Stimulated activated memory B cell treated with anti-CD40 and anti-IgM and Interleukin-4, amounts not matched to agents 10 μg/mL and 1 μg/mL and 100 μg/mL, for 72 hours (primary cell): ENCODE data around the gene UBN2.
A peak's percentile ranks its signal among the peaks of the same experiment; 100 is the strongest.
"Not testable (repeated sequence)": the region's sequence is repeated elsewhere in the genome, so short reads cannot be mapped to it uniquely, and the experiment has no call there.

ENCODE experiments used
- ATAC-seq: fragments of 150-1000 bp; cut with Tn5 transposase; 2 replicates; pipeline ENCODE4 v1.10.0; 2021
- H3K27ac Mint-ChIP-seq: one replicate; pipeline ENCODE4 v1.8.0; 2022; ENCODE audit warnings: mild to moderate bottlenecking, mixed read lengths
- H3K27me3 Mint-ChIP-seq: one replicate; pipeline ENCODE4 v1.8.0; 2022; ENCODE audit warnings: mixed read lengths
- H3K36me3 Mint-ChIP-seq: one replicate; pipeline ENCODE4 v1.8.0; 2022; ENCODE audit warnings: mixed read lengths
- H3K4me1 Mint-ChIP-seq: one replicate; pipeline ENCODE4 v1.8.0; 2022; ENCODE audit warnings: mixed read lengths
- H3K4me3 Mint-ChIP-seq: one replicate; pipeline ENCODE4 v1.8.0; 2022; ENCODE audit warnings: mild to moderate bottlenecking, moderate library complexity, mixed read lengths
- H3K9me3 Mint-ChIP-seq: one replicate; pipeline ENCODE4 v1.8.0; 2022; ENCODE audit warnings: mixed read lengths

UBN2 gene

DNA sequence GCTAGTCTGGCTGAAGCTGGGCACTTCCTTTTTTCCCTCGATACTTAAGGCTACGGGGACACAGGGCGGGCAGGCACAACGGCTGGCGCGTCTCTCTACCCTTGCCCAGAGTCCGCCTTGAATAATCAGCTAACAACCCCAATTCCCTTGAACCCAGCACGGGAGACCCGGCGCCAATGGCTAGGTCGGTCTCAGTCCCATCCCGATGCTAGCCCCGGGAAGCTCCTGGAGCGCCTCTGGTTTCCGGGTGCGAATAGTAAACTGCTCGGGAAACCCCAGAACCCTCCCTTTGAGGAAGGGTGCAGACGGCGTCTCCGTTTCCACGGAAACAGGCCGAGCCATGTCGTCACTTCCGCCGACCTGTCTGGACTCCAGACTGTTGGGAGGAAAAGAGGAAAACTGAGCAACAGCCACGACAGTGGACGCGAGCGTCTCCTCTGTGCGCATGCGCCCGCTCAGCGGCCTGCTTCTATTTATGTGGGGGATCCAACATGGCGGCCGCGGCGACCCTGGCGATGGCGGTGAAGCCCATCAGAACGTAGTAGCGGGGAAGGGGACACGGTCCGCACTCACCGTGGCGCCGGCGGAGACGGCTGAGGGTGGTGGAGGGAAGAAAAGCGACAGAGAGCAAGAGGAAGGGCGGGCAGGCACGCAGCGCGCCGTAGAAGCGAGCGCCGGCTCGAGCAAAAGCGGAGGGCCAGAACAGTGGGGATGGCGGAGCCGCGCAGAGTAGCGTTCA lies at the start of gene UBN2:
TSS of gene UBN2 (plus strand) at position 464 of the 739 bp plus-strand sequence. CDS start at position 712, 248 bp downstream.
- H3K27ac Mint-ChIP-seq = peak within 1 kb of the TSS; percentile 83
- peak within 1 kb of the TSS; percentile 93 for H3K4me3 Mint-ChIP-seq
- peak; percentile 97 for ATAC-seq
- H3K9me3 Mint-ChIP-seq = no peaks in the 10 kb centered on the region
- peaks cover 20% of the 10 kb centered on the region for H3K4me1 Mint-ChIP-seq
- peaks cover 5% of the 10 kb centered on the region for H3K36me3 Mint-ChIP-seq
- H3K27me3 Mint-ChIP-seq = no peaks in the 10 kb centered on the region

DNA sequence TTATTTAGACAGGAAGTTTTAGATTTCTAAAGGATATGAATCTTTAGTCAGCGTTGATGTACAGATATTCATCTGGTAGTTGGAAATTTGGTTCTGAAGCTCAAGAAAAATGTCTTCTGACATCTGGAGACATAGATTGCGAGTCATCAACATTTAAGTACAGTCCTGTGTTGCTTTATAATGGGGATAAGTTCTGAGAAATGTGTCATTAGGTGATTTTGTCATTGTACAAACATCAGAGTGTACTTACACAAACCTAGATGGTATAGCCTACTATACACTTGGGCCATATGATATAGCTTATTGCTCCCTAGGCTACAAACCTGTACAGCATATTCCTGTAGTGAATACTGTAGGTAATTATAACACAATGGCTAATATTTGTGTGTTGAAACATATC lies 49.6 kb upstream of the UBN2 start:
- no peaks in the 10 kb centered on the region for H3K4me1 Mint-ChIP-seq
- H3K9me3 Mint-ChIP-seq = no peaks in the 10 kb centered on the region
- no peak for ATAC-seq
- H3K27me3 Mint-ChIP-seq = no peaks in the 10 kb centered on the region
- H3K4me3 Mint-ChIP-seq = no peak overlapping the region
- no peak overlapping the region for H3K27ac Mint-ChIP-seq
- peaks cover 39% of the 10 kb centered on the region for H3K36me3 Mint-ChIP-seq

DNA sequence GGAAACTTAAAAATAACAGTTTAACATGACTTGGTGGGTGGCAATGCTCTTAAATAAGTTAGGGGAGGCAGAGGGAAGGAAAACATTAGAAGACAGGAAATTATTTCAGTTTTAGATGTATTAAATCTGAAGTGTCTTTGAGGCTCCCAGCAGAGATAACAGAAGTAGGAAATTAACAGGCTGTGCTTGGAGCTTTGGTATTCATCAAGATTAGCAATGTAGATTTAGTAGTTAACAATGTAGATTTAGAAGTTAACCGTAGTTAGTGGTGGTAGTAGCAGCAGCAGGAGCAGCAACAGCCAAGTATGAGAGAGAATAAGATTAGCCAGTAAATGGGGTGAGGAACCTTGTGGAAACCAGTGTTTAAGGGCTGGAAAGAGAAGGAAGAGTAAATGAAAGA lies 48.7 kb upstream of the UBN2 start:
- Mint-ChIP-seq H3K27ac (no peak overlapping the region), H3K4me1 (no peaks in the 10 kb centered on the region), H3K9me3 (no peaks in the 10 kb centered on the region), H3K36me3 (peaks cover 39% of the 10 kb centered on the region), H3K4me3 (no peak overlapping the region), H3K27me3 (no peaks in the 10 kb centered on the region)
- ATAC-seq = no peak

DNA sequence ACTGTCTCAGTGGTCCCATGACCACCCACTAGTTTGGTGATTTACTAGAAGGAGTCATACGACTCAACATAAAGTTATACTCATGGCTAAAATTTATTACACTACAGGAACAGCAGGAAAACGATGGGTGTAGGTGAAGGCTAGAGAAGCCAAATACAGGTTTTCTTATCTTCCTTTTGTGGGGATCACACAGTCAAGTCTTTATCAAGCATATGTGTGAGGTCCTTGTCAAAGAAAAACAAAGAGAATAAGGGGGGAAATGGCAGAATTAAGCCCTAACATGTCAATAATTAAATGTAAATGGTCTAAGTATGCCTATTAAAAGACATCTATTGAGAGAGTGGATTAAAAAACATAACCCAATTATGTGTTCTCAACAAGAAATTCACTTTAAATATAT lies 47.8 kb upstream of the UBN2 start:
- Mint-ChIP-seq H3K27me3 (no peaks in the 10 kb centered on the region), H3K36me3 (peaks cover 39% of the 10 kb centered on the region), H3K9me3 (no peaks in the 10 kb centered on the region), H3K4me3 (no peak overlapping the region), H3K27ac (no peak overlapping the region), H3K4me1 (no peaks in the 10 kb centered on the region)
- ATAC-seq = no peak

DNA sequence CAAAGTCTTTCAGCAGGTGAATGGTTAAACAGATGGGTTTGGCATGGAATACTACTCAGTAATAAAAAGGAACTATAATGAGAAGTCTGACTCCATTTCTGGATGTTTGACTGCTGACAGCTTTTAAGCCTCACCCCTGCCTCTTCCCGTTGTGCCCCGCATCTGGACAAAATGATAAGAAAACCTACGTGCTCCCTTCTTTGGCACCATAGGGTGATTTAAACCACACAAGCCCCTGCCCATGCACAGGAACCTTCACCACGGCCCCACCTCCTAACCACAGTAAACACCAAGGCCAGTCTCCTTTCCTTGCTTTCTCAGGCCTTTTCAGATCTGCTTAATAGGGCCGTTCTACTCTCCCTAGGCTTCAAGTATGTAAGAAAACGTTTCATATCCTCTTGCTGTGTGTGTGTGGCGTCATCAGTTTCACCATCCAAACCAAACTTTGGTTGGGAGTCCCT lies 47.1 kb upstream of the UBN2 start:
- Mint-ChIP-seq H3K4me1 (no peaks in the 10 kb centered on the region), H3K4me3 (no peak overlapping the region), H3K9me3 (no peaks in the 10 kb centered on the region), H3K36me3 (peaks cover 39% of the 10 kb centered on the region), H3K27ac (no peak overlapping the region), H3K27me3 (no peaks in the 10 kb centered on the region)
- no peak for ATAC-seq

DNA sequence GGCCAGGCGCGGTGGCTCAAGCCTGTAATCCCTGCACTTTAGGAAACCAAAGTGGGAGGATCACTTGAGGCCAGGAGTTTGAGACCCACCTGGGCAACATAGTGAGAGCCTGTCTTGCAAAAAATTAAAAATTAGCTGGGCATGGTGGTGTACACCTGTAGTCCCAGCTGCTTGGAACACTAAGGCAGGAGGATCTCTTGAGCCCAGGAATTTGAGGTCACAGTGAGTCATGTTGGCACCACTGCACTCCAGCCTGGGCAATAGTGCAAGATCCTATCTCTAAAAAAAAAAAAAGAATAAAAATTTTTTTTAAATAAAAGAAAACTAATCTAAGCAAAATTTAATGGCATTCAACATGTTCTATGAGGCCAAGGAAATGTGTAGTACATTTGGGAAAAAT lies 44.9 kb upstream of the UBN2 start:
- H3K27me3 Mint-ChIP-seq = no peaks in the 10 kb centered on the region
- no peaks in the 10 kb centered on the region for H3K4me1 Mint-ChIP-seq
- H3K27ac Mint-ChIP-seq = no peak overlapping the region
- no peaks in the 10 kb centered on the region for H3K9me3 Mint-ChIP-seq
- peaks cover 41% of the 10 kb centered on the region for H3K36me3 Mint-ChIP-seq
- H3K4me3 Mint-ChIP-seq = no peak overlapping the region
- no peak for ATAC-seq

DNA sequence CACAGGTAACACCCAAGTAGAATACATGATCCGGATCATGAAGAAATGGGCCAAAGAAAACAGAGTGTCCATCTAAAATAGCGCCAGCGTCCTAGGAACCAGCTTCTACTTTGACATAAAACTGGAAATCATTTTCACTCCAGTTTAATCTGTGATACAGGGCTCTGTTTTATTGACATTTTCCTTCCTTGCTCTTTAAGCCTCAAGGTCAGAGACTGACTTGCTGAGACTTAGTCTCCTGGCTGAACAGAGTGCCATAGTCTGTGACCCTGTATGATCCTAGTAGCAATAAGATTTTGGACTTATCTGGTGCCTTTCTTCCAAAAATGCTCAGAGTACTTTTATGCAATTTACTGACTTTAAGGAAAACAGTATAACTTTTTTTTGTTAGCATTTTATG lies 41.7 kb upstream of the UBN2 start:
- Mint-ChIP-seq H3K27ac (no peak overlapping the region), H3K4me1 (no peaks in the 10 kb centered on the region), H3K36me3 (peaks cover 16% of the 10 kb centered on the region), H3K4me3 (no peak overlapping the region), H3K9me3 (peaks cover 3% of the 10 kb centered on the region), H3K27me3 (no peaks in the 10 kb centered on the region)
- ATAC-seq = no peak

DNA sequence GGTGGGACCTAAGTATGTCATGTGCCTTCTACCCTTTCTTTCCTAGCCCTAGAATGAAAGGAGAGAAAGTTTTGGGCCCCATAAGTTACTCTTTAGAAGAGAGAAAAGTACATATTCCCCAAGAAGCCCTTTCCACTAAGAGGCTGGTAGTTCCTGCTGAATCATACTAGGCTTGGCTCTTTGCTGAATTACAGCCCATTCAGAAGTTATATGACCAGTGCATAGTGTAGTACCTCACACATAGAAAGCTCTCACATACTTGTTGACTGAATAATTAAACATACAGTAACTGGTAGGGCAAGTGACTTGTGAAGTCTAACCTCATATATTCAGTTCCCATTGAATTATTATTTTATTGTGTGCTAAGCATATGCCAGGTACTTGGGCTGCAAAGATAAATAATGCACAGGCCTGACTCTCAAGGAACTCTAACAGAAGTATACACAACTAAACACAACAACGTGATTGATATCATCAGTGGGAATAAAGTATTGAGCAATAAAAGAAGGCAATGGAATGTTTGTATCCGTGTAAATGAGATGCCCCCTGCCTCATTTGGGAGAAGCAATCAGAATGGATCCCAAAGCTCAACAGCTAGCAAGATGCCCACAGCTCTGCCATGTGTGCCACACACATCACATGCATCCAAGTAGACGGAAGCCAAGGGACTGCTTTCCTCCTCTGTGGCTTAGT lies 38.9 kb upstream of the UBN2 start:
- Mint-ChIP-seq H3K9me3 (peaks cover 3% of the 10 kb centered on the region), H3K4me1 (no peaks in the 10 kb centered on the region), H3K36me3 (peaks cover 6% of the 10 kb centered on the region), H3K27ac (no peak overlapping the region), H3K27me3 (no peaks in the 10 kb centered on the region), H3K4me3 (no peak overlapping the region)
- ATAC-seq = no peak

DNA sequence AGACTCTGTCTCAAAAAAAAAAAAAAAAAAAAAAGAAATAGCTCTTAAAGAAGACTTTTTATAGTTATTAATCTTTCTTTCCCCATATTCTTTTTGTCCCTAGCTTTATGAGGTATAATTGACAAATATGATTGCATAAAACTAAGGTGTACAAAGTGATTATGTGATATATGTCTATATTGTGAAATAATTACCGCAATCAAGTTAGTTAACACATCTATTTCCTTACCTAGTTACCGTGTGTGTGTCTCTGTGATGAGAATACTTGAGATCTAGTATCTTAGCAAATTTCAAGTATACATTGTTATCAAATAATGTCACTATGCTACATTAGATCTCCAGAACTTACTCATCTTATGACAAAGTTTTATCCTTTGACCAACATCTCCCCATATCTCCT lies 30.7 kb upstream of the UBN2 start:
- H3K4me3 Mint-ChIP-seq = no peak overlapping the region
- no peak for ATAC-seq
- peaks cover 2% of the 10 kb centered on the region for H3K9me3 Mint-ChIP-seq
- no peaks in the 10 kb centered on the region for H3K27me3 Mint-ChIP-seq
- peaks cover 7% of the 10 kb centered on the region for H3K36me3 Mint-ChIP-seq
- H3K27ac Mint-ChIP-seq = no peak overlapping the region
- H3K4me1 Mint-ChIP-seq = no peaks in the 10 kb centered on the region

DNA sequence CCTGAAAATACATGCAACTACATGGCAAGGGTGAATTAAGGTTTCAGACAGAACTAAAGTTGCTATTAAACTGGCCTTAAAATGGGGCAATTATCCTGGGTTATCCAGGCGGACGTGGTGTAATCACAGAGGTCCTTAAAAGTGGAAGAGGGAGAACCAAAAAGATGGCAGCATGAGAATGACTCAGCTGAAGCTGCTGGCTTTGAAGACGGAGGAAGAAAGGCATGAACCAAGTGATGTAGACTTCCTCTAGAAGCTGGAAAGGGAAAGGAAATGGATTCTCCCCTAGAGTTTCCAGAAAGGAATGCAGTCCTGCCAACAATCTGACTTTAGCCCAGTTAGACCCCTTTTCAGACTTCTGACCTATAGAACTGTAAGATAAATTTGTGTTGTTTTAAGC lies 27.0 kb upstream of the UBN2 start:
- Mint-ChIP-seq H3K36me3 (peaks cover 16% of the 10 kb centered on the region), H3K27ac (no peak overlapping the region)
- no peak for ATAC-seq

DNA sequence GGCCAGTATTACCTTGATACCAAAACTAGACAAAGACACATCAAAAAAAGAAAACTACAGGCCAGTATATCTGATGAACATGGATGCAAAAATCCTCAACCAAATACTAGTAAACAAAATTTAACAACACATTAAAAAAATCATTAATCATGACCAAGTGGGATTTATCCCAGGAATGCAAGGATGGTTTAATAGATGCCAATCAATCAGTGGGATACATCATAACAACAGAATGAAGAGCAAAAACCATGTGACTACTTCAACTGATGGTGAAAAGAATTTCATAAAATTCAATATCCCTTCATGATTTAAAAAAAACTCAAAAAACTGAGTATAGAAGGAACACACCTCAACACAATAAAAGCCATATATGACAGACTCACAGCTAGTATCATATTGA lies 25.2 kb upstream of the UBN2 start:
- H3K4me1 Mint-ChIP-seq = no peaks in the 10 kb centered on the region
- ATAC-seq = no peak
- no peak overlapping the region for H3K4me3 Mint-ChIP-seq
- peaks cover 27% of the 10 kb centered on the region for H3K9me3 Mint-ChIP-seq
- no peak overlapping the region for H3K27ac Mint-ChIP-seq
- H3K27me3 Mint-ChIP-seq = no peaks in the 10 kb centered on the region
- H3K36me3 Mint-ChIP-seq = peaks cover 16% of the 10 kb centered on the region

More for the DNA sequence above, 27.0 kb upstream of the UBN2 start:
- Mint-ChIP-seq H3K27me3 (no peaks in the 10 kb centered on the region), H3K9me3 (peaks cover 16% of the 10 kb centered on the region), H3K4me3 (no peak overlapping the region), H3K4me1 (no peaks in the 10 kb centered on the region)

DNA sequence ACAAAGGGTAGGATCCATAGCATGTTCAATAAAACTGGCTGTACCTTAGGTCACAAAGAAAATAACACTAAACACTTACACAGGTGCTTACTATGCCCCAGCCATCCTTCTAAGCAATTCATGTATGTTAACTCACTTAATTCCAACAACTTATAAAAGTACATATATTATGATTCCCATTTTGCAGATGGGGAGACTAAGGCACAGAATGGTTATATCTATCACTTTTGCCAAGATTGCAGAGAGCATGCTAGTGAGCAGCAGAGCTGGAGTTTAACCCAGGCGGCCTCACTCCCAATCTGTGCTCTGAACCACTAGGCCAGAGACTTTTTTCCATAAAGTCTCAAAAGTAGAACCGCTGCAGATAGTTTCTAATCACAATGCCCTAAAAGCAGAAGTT lies 18.9 kb upstream of the UBN2 start:
- peaks cover 17% of the 10 kb centered on the region for H3K9me3 Mint-ChIP-seq
- no peak for ATAC-seq
- H3K4me3 Mint-ChIP-seq = no peak overlapping the region
- H3K4me1 Mint-ChIP-seq = no peaks in the 10 kb centered on the region
- no peaks in the 10 kb centered on the region for H3K27me3 Mint-ChIP-seq
- H3K36me3 Mint-ChIP-seq = peaks cover 2% of the 10 kb centered on the region
- H3K27ac Mint-ChIP-seq = no peak overlapping the region

DNA sequence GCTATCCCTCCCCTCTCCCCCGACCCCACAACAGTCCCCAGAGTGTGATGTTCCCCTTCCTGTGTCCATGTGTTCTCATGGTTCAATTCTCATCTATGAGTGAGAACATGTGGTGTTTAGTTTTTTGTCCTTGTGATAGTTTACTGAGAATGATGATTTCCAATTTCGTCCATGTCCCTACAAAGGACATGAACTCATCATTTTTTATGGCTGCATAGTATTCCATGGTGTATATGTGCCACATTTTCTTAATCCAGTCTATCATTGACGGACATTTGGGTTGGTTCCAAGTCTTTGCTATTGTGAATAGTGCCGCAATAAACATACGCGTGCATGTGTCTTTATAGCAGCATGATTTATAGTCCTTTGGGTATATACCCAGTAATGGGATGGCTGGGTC lies 17.5 kb upstream of the UBN2 start:
- H3K4me1 Mint-ChIP-seq, H3K4me3 Mint-ChIP-seq, H3K36me3 Mint-ChIP-seq, ATAC-seq, H3K27ac Mint-ChIP-seq, H3K27me3 Mint-ChIP-seq: not testable (repeated sequence)
- H3K9me3 Mint-ChIP-seq = peaks cover 12% of the 10 kb centered on the region

DNA sequence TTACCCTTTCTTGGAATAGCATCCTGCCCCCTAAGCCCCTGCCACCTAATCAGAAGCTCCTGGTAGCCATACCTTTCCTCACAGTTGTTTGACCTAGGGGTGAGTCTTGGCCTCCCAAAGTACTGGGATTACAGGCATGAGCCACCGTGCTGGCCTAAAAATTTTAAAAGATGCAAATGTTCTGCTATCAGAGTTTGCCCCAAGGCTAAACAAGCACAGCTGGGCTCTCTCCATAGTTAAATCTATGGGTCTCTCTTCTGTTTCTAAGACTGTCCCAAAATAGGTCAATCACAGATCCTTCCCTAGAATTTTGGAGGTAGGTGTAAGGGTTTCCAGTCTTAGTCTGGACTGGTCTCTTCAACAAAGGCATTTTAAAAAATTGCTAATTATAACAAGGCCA lies 12.9 kb upstream of the UBN2 start:
- Mint-ChIP-seq H3K9me3 (no peaks in the 10 kb centered on the region), H3K36me3 (no peaks in the 10 kb centered on the region), H3K4me3 (no peak overlapping the region), H3K4me1 (no peaks in the 10 kb centered on the region), H3K27me3 (peaks cover 17% of the 10 kb centered on the region), H3K27ac (no peak overlapping the region)
- no peak for ATAC-seq

DNA sequence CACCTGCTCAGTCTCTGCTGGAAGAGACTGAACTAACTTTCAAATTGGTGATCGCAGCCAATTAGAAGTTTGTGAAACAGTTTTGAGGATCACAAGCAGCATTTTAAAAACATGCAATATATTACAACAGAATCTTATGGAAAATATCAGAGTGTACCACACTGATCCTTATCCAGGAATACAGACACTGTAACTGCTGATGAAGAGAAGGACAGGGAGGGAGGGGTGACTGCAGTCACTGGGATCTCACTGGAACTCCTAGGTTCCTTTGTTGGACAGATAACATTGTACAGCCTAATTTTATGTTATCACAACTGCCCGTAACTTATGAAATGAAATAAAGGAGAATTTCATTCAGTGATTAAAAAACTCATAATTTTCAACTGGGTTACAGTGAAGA lies 6.8 kb upstream of the UBN2 start:
- H3K9me3 Mint-ChIP-seq = no peaks in the 10 kb centered on the region
- no peak overlapping the region for H3K27ac Mint-ChIP-seq
- ATAC-seq = no peak
- no peaks in the 10 kb centered on the region for H3K36me3 Mint-ChIP-seq
- H3K4me1 Mint-ChIP-seq = no peaks in the 10 kb centered on the region
- H3K4me3 Mint-ChIP-seq = no peak overlapping the region
- H3K27me3 Mint-ChIP-seq = peaks cover 19% of the 10 kb centered on the region

DNA sequence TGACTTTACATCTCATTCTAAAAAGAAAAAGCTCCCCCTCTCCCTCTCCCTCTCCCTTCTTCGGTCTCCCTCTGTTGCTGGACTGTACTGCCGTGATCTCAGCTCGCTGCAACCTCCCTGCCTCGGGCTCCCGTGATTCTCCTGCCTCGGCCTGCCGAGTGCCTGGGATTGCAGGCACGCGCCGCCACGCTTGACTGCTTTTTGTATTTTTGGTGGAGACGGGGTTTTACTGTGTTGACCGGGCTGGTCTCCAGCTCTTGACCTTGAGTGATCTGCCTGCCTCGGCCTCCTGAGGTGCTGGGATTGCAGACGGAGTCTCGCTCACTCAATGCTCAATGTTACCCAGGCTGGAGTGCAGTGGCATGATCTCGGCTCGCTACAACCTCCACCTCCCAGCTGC lies 6.2 kb upstream of the UBN2 start:
- ATAC-seq, H3K36me3 Mint-ChIP-seq, H3K4me1 Mint-ChIP-seq, H3K4me3 Mint-ChIP-seq, H3K9me3 Mint-ChIP-seq: not testable (repeated sequence)
- Mint-ChIP-seq H3K27me3 (peaks cover 13% of the 10 kb centered on the region), H3K27ac (peak overlapping the region; percentile 40)
